Osteocyte (in vitro differentiated cells): Measurements from ENCODE around the gene MIS12. TPM values are rescaled to one million over a fixed set of nuclear protein-coding genes. Genes with fewer than 3 reads are reported as not detected.

Experiments used
- DNase-seq: peaks from one replicate; pipeline ENCODE4 v3.0.0; 2021; ENCODE audit warnings: mixed read lengths; ENCODE audit not compliant: unreplicated experiment; ENCODE audit errors: extremely low spot score
- H3K27ac Mint-ChIP-seq: one replicate; pipeline ENCODE4 v1.8.0; 2021; ENCODE audit warnings: mild to moderate bottlenecking, mixed read lengths; ENCODE audit not compliant: unreplicated experiment
- H3K27me3 Mint-ChIP-seq: one replicate; pipeline ENCODE4 v1.8.0; 2021; ENCODE audit warnings: mixed read lengths; ENCODE audit not compliant: unreplicated experiment
- H3K36me3 Mint-ChIP-seq: one replicate; pipeline ENCODE4 v1.8.0; 2021; ENCODE audit warnings: mixed read lengths; ENCODE audit not compliant: unreplicated experiment
- H3K4me1 Mint-ChIP-seq: one replicate; pipeline ENCODE4 v1.8.0; 2021; ENCODE audit warnings: mixed read lengths; ENCODE audit not compliant: unreplicated experiment
- H3K4me3 Mint-ChIP-seq: one replicate; pipeline ENCODE4 v1.8.0; 2021; ENCODE audit warnings: mild to moderate bottlenecking, moderate library complexity, mixed read lengths; ENCODE audit not compliant: unreplicated experiment
- H3K9me3 Mint-ChIP-seq: one replicate; pipeline ENCODE4 v1.8.0; 2021; ENCODE audit warnings: mixed read lengths; ENCODE audit not compliant: unreplicated experiment
- CTCF ChIP-seq: fragments of 200-600 bp; sonication (generic); IDR thresholded peaks from 2 replicates; pipeline ENCODE4 v1.5.0; 2021; ENCODE audit warnings: antibody characterized with exemption, mild to moderate bottlenecking, moderate library complexity
- total RNA-seq: library from RNA; stranded (reverse); gene quantifications from 2 replicates; pipeline ENCODE4 v1.2.1, GENCODE V29; 2021

The MIS12 gene
- total RNA-seq, 1 donor from 2014 or later: 21.3 TPM

- H3K27me3 Mint-ChIP-seq: no peaks in the 10 kb centered on the region
- H3K4me1 Mint-ChIP-seq: peaks cover 14% of the 10 kb centered on the region
- H3K4me3 Mint-ChIP-seq: no peak overlapping the region
- no peak for DNase-seq
- no peaks in the 10 kb centered on the region for H3K9me3 Mint-ChIP-seq
- no peak overlapping the region for H3K27ac Mint-ChIP-seq
- TF ChIP-seq CTCF: no peak
- H3K36me3 Mint-ChIP-seq: no peaks in the 10 kb centered on the region
Measured at GRCh38 chr17:5523249-5523648, 36.9 kb downstream of the MIS12 start.

- peak overlapping the region; percentile 88 for H3K27ac Mint-ChIP-seq
- no peak for TF ChIP-seq CTCF
- peaks cover 14% of the 10 kb centered on the region for H3K4me1 Mint-ChIP-seq
- no peaks in the 10 kb centered on the region for H3K36me3 Mint-ChIP-seq
- no peaks in the 10 kb centered on the region for H3K27me3 Mint-ChIP-seq
- no peak for DNase-seq
- H3K4me3 Mint-ChIP-seq: no peak overlapping the region
- no peaks in the 10 kb centered on the region for H3K9me3 Mint-ChIP-seq
Measured at GRCh38 chr17:5526821-5527598, 40.6 kb downstream of the MIS12 start.

GRCh38 chr17:5527601-5528250 lies 41.4 kb downstream of the MIS12 start:
- H3K4me1 Mint-ChIP-seq: peaks cover 14% of the 10 kb centered on the region
- no peaks in the 10 kb centered on the region for H3K9me3 Mint-ChIP-seq
- no peaks in the 10 kb centered on the region for H3K27me3 Mint-ChIP-seq
- peak overlapping the region; percentile 88 for H3K27ac Mint-ChIP-seq
- H3K36me3 Mint-ChIP-seq: no peaks in the 10 kb centered on the region
- H3K4me3 Mint-ChIP-seq: no peak overlapping the region
- DNase-seq: no peak
- no peak for TF ChIP-seq CTCF

GRCh38 chr17:5530265-5531084 lies 44.1 kb downstream of the MIS12 start:
- no peak overlapping the region for H3K27ac Mint-ChIP-seq
- DNase-seq: no peak
- H3K4me3 Mint-ChIP-seq: no peak overlapping the region
- H3K4me1 Mint-ChIP-seq: peaks cover 14% of the 10 kb centered on the region
- no peaks in the 10 kb centered on the region for H3K9me3 Mint-ChIP-seq
- H3K36me3 Mint-ChIP-seq: no peaks in the 10 kb centered on the region
- TF ChIP-seq CTCF: no peak
- no peaks in the 10 kb centered on the region for H3K27me3 Mint-ChIP-seq

GRCh38 chr17:5531085-5531418 lies 44.7 kb downstream of the MIS12 start:
- Mint-ChIP-seq H3K4me1 (peaks cover 14% of the 10 kb centered on the region), H3K36me3 (no peaks in the 10 kb centered on the region), H3K27ac (no peak overlapping the region), H3K9me3 (no peaks in the 10 kb centered on the region), H3K4me3 (no peak overlapping the region), H3K27me3 (no peaks in the 10 kb centered on the region)
- TF ChIP-seq CTCF: no peak
- no peak for DNase-seq
